ENCODE data around the gene SERPINB13. TPM values are rescaled to one million over a fixed set of nuclear protein-coding genes. Genes with fewer than 3 reads are reported as not detected.

Gene SERPINB13
- total and polyA plus RNA-seq, 2 donors (not counting 1 experiment from before 2014, with no cell fraction given): not detected

DNA sequence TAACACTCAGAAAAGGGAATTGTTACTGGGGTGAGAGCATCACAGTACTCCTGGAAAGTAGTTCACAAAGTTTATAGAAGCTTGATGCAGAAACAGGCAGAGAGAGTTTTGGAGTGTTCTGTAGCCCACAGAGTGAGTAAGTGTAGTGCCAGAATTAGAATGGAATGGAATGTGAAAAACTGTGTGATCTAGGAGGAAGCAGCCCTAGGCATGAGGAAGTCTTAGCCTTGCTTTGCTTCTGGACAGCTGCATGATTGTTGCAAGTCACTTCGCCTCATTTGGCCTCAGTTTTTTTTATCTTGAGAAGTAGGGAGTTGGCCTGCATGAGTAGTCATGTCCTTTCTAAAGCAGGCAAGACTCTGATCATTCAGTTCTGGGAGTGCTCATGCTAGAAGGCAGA lies 34.1 kb upstream of the SERPINB13 start:
- intact Hi-C loops (cut with micrococcal nuclease): no loop called here
- H3K79me2 ChIP-seq (ENCODE audit: control insufficient read depth, insufficient read depth, low read length): no peaks in the 10 kb centered on the region
- no peak overlapping the region for H2AFZ ChIP-seq (ENCODE audit: insufficient read depth, low read depth, low read length, poor library complexity, severe bottlenecking)
- ChIA-PET POLR2A (no interaction called here), CTCF (no interaction called here)
- H3K4me3 ChIP-seq (ENCODE audit: control extremely low read depth in 1 of 5, extremely low read depth in 1 of 5, insufficient read depth in 1 of 5, low read depth in 2 of 5, low read length in 4 of 5): no peak overlapping the region
- H3K4me1 ChIP-seq (ENCODE audit: control insufficient read depth in 2 of 2, insufficient read depth in 2 of 2, low read length in 2 of 2): no peaks in the 10 kb centered on the region
- H4K20me1 ChIP-seq (ENCODE audit: control insufficient read depth, insufficient read depth, low read length, poor library complexity, severe bottlenecking): no peaks in the 10 kb centered on the region
- H3K4me2 ChIP-seq (replicated peaks; ENCODE audit: low read depth, low read length, poor library complexity, severe bottlenecking): no peak overlapping the region
- H3K27ac Mint-ChIP-seq: no peak overlapping the region
- H3K36me3 ChIP-seq (replicated peaks in 1 of 2; ENCODE audit: control extremely low read depth in 1 of 2, control insufficient read depth in 1 of 2, extremely low read depth in 1 of 2, insufficient read depth in 2 of 2, low read length in 1 of 2): no peaks in the 10 kb centered on the region
- H3K27me3 Mint-ChIP-seq: peaks cover 8% of the 10 kb centered on the region
- no peak overlapping the region for H3K4me3 Mint-ChIP-seq
- no peak for DNase-seq
- H3K9ac ChIP-seq (ENCODE audit: low read length): no peak overlapping the region
- no peak overlapping the region for H3K27ac ChIP-seq (ENCODE audit: low read length in 2 of 2)
- no peak for TF ChIP-seq EZH2 (IDR thresholded peaks at IDR 0.05; ENCODE audit: borderline replicate concordance, insufficient read depth, low read depth, low read length, poor library complexity, severe bottlenecking)
- TF ChIP-seq CTCF (IDR thresholded peaks at IDR 0.05): no peak
- H3K27me3 ChIP-seq (replicated peaks in 1 of 4; ENCODE audit: control extremely low read depth in 1 of 4, control insufficient read depth in 3 of 4, insufficient read depth in 4 of 4, low read length in 3 of 4): peaks cover 0 to 5% (median 0%) of the 10 kb centered on the region in 4 experiments
- WGBS (ENCODE audit: insufficient coverage): 8% methylated on average over 1 of the region's 1 CpG
- H3K9me3 ChIP-seq (ENCODE audit: control extremely low read depth in 1 of 3, control insufficient read depth in 2 of 3, insufficient read depth in 1 of 3, low read length in 2 of 3): no peaks in the 10 kb centered on the region
- H3K9me3 Mint-ChIP-seq (ENCODE audit: insufficient read depth): no peaks in the 10 kb centered on the region
- no peaks in the 10 kb centered on the region for H3K4me1 Mint-ChIP-seq
- no peak for ATAC-seq (ENCODE audit: low read depth)

GRCh38 chr18:63559567-63560491 lies 27.3 kb upstream of the SERPINB13 start:
- Histone ChIP-seq H3K36me3 (replicated peaks in 1 of 2; ENCODE audit: control extremely low read depth in 1 of 2, control insufficient read depth in 1 of 2, extremely low read depth in 1 of 2, insufficient read depth in 2 of 2, low read length in 1 of 2) (no peaks in the 10 kb centered on the region), H3K27ac (ENCODE audit: low read length in 2 of 2) (no peak overlapping the region), H3K27me3 (replicated peaks in 1 of 4; ENCODE audit: control extremely low read depth in 1 of 4, control insufficient read depth in 3 of 4, insufficient read depth in 4 of 4, low read length in 3 of 4) (peaks cover 0 to 5% (median 0%) of the 10 kb centered on the region in 4 experiments), H3K9me3 (ENCODE audit: control extremely low read depth in 1 of 3, control insufficient read depth in 2 of 3, insufficient read depth in 1 of 3, low read length in 2 of 3) (no peaks in the 10 kb centered on the region), H3K9ac (ENCODE audit: low read length) (no peak overlapping the region), H3K79me2 (ENCODE audit: control insufficient read depth, insufficient read depth, low read length) (no peaks in the 10 kb centered on the region), H4K20me1 (ENCODE audit: control insufficient read depth, insufficient read depth, low read length, poor library complexity, severe bottlenecking) (no peaks in the 10 kb centered on the region), H3K4me2 (replicated peaks; ENCODE audit: low read depth, low read length, poor library complexity, severe bottlenecking) (no peak overlapping the region), H2AFZ (ENCODE audit: insufficient read depth, low read depth, low read length, poor library complexity, severe bottlenecking) (no peak overlapping the region), H3K4me1 (ENCODE audit: control insufficient read depth in 2 of 2, insufficient read depth in 2 of 2, low read length in 2 of 2) (peaks cover 0 to 6% of the 10 kb centered on the region in 2 donors), H3K4me3 (ENCODE audit: control extremely low read depth in 1 of 5, extremely low read depth in 1 of 5, insufficient read depth in 1 of 5, low read depth in 2 of 5, low read length in 4 of 5) (no peak overlapping the region)
- POLR2A ChIA-PET: no interaction called here
- intact Hi-C loops (cut with micrococcal nuclease): no loop called here
- Mint-ChIP-seq H3K27me3 (no peaks in the 10 kb centered on the region), H3K4me3 (no peak overlapping the region), H3K27ac (no peak overlapping the region), H3K4me1 (peaks cover 15% of the 10 kb centered on the region), H3K9me3 (ENCODE audit: insufficient read depth) (no peaks in the 10 kb centered on the region)
- ATAC-seq (ENCODE audit: low read depth) (no peak), DNase-seq (no peak)
- CTCF ChIA-PET: no interaction called here
- 84% methylated on average over 6 of the region's 9 CpGs for WGBS (ENCODE audit: insufficient coverage)
- TF ChIP-seq EZH2 (IDR thresholded peaks at IDR 0.05; ENCODE audit: borderline replicate concordance, insufficient read depth, low read depth, low read length, poor library complexity, severe bottlenecking) (no peak), CTCF (IDR thresholded peaks at IDR 0.05) (no peak)
